DMS53 treated with DMSO at 0.1 percent for 48 hours (cell line): ENCODE data around the gene STMND1.

ENCODE experiments used
- DNase-seq: peaks from one replicate; lab custom pipeline; 2025; ENCODE audit not compliant: unreplicated experiment; lab: John Stamatoyannopoulos, UW

The STMND1 gene

DNA sequence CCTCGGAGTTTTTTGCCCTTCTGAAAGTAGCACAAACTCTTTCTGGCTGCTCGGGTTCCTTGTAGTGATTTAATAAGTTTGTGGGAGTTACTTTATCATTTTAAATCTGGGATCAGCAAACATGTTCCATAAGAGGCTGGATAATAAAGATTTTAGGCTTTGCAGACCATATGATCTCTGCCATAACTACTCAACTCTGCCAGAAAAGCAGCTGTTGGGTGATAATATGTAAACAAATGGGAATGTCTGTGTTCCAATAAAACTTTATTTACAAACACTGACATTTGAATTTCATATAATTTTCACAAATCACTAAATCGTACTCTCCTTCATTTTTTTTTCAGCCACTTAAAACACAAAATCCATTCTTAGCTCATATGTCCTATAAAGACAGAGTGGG lies 3.9 kb upstream of the STMND1 start:
- DNase-seq = no peak

GRCh38 chr6:17098538-17098937 lies 3.3 kb upstream of the STMND1 start:
- no peak for DNase-seq

DNA sequence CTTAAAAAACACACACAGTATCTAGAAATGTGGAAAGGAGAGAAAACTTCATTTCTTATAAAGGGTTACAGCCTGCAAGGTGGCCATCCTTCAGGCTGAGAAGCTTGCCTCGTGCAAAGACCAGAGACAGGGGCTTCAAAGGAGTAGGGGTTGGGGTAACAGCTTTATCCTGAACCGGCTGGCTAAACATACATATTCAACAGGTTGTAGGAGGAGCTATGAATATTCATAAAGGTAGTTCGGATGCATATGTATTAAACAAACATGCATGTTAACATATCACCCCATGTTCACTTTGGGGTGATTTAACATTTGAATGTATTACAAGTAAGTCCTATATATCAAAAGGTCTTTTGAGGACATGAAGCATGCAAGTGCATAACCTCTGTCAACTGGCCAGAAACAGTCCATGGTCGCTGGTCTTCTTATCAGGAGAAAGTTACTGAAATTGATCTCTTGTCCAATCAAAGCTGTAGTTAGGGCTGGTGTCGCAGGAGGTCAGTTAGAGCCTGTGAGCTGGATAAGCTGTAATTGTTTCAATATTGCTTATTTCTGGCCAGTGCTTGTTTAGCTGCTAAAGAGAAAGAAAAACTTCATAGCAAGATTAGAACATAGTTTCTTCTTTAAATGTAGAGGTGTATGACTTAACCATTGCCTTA lies 2.3 kb upstream of the STMND1 start:
- no peak for DNase-seq

GRCh38 chr6:17100806-17101205 lies 1.0 kb upstream of the STMND1 start:
- DNase-seq = no peak

GRCh38 chr6:17102258-17102870 lies 514 bp downstream of the STMND1 start:
- DNase-seq = no peak

DNA sequence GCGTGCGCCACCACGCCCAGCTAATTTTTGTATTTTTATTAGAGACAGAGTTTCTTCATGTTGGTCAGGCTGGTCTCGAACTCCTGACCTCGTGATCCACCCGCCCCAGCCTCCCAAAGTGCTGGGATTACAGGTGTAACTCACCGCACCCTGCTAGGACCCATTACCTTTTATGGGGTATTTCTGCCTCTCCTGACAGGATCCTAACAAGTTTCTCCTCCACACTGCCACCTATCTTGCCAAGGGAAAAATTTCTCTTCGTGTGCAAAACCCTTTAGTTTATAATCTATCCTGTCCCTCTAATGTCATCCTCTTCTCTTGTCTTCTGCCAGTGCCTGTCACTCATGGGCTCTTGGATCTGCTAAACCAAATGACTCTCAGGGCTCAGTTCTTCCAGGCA lies 1.9 kb downstream of the STMND1 start:
- no peak for DNase-seq

GRCh38 chr6:17107863-17108262 lies 6.0 kb downstream of the STMND1 start:
- no peak for DNase-seq

DNA sequence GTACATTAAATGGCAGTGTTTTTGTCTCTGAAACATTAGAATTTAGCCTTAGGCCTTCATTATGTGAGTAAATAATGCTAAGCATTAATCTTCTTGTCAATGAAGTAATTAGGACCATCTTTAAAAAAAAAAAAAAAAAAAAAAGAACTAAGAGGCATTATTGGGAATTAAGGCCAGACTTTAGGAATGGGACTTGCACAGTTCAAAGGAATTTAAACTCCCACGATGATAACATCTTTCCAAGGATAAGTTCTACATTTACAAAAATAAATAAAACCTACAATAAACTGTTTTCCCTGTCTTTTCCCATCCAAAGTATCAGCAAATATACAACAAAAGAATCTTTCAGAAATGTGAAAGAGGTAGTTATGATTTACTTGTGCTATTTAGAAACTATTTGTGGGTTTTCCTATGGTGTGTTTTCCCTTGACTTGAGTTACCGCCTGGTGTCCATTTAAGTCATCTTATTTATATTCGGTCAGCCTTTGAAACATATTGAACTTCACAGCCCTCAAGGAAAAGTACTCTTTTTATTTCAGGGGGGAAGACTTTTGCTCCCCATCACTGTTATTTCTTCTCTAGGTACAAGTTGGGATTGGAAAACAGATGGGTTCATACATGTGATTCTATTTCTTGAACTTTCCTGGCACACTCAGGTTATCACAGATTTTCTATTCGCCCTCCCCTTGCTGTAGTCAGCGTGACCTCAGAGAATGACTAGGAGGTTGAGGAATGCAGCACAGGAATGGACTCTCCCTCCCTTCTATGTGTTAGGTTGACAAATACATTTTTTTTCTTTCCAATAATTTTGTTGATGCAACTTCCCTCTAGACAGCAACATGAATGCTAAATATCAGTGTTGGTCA lies 13.6 kb downstream of the STMND1 start:
- no peak for DNase-seq

GRCh38 chr6:17116117-17116440 lies 14.2 kb downstream of the STMND1 start:
- no peak for DNase-seq

GRCh38 chr6:17120019-17120418 lies 18.2 kb downstream of the STMND1 start:
- no peak for DNase-seq

GRCh38 chr6:17125407-17125806 lies 23.6 kb downstream of the STMND1 start:
- no peak for DNase-seq

DNA sequence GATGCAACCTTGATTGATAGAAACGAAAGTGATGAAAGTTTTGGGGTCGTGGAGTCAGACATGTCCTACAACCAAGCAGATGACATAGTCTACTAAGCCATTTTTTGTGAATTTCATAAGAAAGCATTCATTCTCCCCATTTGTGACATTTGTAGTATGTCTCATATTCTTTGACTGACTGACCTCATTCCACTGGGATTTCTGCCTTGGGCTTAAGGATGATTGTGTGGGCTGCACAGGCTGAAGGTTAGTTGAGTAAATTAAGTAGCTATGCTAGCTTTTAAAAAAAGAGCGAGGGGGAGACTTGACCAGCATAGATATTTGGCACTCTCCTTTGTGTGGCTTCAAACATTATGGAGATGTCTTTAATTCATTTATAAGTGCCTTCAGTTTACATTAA lies 28.9 kb downstream of the STMND1 start:
- DNase-seq = no peak

GRCh38 chr6:17132967-17133366 lies 31.1 kb downstream of the STMND1 start:
- DNase-seq = no peak

DNA sequence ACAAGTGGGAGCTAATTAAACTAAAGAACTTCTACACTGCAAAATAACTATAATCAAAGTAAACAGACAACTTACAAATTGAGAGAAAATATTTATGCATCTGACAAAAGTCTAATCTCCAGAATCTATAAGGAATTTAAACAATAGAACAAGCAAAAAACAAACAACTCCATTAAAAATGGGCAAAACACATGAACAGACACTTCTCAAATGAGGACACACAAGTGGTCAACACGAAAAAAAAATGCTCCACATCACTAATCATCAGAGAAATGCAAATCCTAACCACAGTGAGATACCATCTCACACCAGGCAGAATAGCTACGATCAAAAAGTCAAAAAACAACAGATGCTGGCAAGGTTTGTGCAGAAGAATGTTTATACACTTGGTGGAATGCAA lies 36.2 kb downstream of the STMND1 start:
- no peak for DNase-seq

DNA sequence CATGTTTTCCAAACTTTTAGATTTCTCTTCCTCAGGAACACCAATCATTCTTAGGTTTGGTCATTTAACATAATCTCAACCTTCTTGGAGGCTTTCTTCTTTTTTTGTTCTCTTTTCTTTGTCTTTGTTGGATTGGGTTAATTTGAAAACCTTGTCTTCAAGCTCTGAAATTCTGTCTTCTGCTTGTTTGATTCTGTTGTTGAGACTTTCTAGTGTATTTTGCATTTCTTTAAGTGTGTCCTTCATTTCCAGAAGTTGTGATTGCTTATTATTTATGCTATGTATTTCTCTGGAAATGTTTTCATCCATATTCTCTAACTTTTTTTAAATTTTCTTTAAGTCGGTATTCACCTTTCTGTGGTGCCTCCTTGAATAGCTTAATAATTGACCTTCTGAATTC lies 42.2 kb downstream of the STMND1 start:
- DNase-seq = no peak

DNA sequence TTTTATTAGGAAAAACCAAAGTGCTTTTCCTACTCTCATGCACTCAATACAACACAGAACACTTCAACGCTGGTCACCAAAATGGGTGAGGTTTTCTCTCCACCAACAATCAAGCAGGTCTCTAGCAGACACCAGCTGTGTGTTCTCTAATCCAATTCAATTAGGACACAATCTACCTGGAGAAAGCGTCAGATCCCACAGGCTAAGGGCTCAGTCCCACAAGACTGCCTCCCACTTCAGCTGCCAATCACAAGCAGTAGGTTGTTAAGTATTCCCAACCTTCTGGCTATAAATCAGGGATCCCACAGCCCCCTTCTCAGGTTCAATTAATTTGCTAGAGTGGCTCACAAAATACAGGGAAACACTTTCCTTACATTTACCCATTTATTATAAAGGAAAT lies 47.7 kb downstream of the STMND1 start:
- DNase-seq = no peak

GRCh38 chr6:17150096-17150495 lies 48.2 kb downstream of the STMND1 start:
- no peak for DNase-seq

GRCh38 chr6:17151888-17152287 lies 50.0 kb downstream of the STMND1 start:
- DNase-seq = no peak

DNA sequence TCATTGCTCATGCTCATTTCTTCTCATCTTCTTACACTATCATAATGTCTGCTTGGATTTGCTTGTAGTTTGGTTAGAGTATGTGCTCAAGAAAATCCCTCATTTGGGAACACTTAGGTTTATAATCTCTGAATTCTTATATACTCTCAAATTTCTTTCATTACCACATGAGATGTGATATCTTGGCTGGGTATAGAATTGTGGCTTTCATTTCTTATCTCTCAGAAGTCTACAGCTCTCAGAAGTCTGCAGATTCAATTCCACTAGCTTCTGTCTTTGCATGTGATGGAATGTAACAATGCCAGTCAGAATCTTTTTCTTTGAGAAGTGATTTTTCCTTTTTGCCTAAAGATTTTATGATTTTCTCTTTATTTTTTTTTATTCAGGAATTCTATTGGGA lies 50.9 kb downstream of the STMND1 start:
- DNase-seq = no peak

- peak; percentile 54 for DNase-seq
Measured at GRCh38 chr6:17156112-17156921, 54.5 kb downstream of the STMND1 start.

DNA sequence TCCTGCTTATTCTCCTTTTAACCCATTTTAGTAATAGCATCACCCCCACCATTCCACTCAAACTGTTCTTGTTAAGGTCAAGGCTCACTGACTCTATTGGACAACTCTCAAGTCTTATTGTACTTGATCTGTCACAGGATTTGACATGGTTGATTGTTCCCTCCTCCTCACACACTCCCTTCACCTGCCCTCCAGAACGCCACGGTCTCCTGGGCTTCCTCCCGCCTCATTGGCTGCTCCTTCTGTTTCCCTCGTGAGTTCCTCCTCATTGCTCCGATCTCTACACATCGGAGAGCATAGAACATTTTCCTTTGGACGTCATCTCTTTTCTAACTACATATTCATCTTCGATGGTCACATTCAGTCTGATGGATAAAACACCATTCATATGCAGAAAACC lies 55.1 kb downstream of the STMND1 start:
- DNase-seq = no peak

GRCh38 chr6:17157617-17158016 lies 55.8 kb downstream of the STMND1 start:
- no peak for DNase-seq
